HG03457 (cell line): ENCODE results near the gene PLOD3.

Source experiments
- ATAC-seq: cut with Tn5 transposase; IDR thresholded peaks from one replicate; pipeline ENCODE4 v1.9.1; 2021; ENCODE audit warnings: moderate number of reproducible peaks; ENCODE audit not compliant: unreplicated experiment

Gene PLOD3

DNA sequence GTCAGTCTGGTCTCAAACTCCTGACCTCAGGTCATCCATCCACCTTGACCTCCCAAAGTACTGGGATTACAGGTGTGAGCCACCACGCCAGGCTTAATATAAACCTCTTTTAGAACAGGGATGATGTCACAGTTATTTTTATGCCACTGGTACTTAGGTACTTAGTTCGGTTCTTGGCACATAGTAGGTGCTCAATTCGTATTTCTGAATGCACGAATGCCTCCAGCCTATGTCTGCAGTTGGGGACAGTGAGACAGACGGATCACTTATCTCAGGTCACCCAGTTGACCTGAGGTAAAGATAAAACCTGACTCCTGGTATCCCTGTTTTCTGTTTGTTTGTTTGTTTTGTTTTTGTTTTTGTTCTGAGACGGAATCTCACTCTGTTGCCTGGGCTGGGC lies 31.2 kb downstream of the PLOD3 start:
- no peak for ATAC-seq

DNA sequence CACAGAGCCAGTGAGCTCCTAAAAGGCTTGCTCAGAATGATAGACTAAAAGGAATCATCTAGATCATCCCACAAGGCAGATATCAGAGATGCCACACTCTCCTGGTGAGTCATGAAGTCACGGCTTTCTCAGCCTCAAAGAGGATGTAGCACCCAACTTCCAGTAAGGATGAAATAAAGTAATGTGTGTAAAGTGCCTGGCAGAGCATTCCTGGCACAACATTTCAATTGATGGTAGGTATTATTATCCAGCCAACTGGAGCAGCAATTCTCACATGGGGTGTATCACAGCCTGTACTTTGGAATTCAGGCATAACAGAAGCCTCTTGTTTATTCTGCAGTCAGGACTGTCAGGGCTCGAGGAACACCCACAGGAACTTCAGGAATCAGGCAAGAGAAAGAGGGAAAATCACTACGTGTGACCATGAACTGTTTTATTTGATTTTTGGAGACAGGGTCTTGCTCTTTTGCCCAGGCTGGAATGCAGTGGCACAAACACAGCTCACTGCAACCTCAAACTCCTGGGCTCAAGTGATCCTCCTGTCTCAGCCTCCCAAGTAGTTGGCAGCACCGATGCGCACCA lies 32.0 kb downstream of the PLOD3 start:
- no peak for ATAC-seq

DNA sequence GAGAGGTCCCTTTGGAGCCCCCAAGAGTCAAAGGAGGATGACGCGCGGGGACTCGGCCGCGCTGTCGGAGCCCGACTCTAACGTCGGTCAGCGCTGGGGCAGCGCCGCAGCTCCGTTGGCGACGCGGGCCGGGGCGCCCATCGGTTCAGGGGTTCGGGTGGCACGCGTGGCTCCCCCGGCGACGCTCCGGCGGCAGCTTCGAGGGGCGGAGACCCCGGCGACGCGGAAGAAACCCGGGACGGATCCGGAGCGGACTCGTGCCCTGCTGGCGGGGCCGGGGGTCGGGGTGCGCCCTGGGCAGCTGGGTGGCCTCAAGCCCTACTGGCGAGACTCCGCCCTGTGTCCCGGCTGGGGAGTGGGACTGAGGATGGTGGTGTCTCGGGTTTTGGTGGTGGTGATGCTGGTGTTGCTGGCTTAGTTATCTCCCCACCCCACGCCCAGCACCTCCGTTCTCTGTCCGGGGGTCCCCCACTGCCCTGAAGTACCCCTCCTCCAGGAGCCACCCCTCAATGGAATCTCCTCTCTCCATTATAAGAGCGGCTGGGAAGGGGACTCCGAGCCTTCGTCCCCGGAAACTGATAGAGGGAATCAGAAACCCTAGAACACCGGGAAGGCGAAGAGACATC lies 37.1 kb downstream of the PLOD3 start, which contains the start of gene NAT16:
TSS of gene NAT16 (minus strand) at position 164 of the 626 bp plus-strand sequence. CDS start 5,486 bp downstream, outside the sequence.
- no peak for ATAC-seq

DNA sequence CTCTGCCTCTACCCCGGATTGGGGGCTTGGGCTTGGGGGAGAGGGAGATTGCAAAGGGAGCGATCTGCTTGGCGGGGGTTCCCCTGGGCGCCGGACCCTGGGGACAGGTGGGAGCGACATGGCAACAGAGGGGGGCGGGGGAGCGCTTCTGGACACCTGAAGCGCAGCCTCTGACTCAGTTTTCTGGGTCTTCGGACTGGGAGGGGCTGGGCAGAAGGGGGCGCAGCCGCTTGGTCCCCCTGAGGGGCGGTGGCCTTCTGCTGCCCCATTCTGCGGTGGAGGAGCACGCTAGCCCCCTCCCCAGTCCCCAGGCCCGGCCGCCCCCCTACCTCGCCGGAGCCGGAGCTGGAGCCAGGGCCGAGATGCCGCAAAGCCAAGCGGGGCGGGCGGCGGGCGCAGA lies 37.7 kb downstream of the PLOD3 start:
- no peak for ATAC-seq

DNA sequence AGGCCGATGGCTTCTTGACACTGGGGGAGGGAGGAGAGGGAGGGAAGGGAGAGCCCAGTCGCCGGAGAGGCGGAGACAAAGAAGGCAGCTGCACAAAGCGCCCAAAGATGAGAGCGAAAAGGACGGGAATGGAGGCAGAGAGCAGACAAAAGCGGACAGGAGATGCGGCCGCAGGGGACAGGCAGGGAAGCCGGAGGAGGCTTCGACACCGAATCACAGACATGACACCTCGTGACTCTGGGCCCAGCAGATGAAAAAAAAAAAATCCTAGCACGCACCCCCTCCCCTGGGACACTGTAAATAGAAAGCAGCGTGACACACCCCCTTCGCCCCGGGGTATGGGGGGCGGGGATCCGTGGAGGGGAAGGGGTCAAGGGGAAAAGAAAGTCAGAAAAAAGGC lies 38.3 kb downstream of the PLOD3 start:
- ATAC-seq = no peak

DNA sequence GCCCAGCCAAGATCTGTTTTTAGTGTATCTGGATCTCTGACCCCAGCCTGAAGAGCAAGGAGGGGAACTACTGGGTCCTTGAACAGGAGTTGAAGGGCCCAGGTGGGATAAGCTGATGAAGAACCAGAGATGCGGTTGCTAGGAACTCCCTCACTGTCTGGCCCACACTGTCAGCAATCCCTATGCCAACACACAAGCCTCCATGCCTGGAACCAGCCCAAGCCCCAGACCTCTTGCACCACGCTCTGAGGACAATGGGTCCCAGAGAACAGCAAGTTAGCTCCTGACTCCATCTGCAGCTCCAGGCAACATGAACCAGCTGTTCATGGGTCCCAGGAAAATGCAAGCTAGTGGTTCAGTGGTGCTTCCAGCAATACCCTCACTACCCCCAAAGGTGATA lies 39.7 kb downstream of the PLOD3 start:
- ATAC-seq = no peak

DNA sequence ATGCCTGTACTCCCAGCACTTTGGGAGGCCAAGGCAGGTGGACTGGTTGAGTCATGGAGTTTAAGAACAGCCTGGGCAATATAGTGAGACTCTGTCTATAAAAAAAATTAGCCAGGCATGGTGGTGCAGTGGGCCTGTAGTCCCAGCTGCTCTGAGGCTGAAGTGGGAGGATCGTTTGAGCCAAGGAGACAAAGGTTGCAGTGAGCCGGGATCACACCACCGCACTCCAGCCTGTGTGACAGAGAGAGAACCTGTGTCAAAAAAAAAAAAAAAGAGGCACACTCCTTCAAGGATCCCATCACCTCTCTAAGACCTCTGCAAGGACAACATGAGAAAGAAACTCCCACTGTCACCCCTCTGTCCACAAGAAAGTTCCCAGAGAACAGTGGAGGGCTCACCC lies 41.7 kb downstream of the PLOD3 start:
- no peak for ATAC-seq

DNA sequence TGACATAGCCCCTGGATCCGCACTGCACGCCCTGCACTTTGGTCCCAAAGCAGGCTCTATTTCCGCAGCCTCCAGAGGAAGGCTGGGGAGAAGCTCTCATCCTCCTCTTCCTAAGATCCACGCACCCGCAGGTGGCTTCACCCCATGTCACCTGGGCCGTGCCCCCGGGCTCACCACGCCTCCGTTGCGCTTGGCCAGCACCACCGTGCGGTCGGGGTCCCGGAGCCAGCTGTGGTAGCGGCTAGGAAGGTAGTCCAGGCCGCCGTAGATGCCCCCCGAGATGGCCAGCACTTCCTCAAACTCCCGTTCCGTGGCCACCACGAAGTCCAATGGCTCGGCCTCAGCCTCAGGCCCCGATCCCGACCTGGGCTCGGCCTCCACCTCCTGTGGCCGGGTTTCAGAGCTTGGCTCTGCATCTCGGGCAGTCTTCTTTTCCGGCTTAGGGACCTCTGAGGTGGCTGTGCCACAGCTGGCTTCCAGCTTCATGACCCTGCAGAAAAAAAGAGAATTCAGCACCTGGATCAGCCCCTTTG lies 43.0 kb downstream of the PLOD3 start:
- ATAC-seq = no peak

DNA sequence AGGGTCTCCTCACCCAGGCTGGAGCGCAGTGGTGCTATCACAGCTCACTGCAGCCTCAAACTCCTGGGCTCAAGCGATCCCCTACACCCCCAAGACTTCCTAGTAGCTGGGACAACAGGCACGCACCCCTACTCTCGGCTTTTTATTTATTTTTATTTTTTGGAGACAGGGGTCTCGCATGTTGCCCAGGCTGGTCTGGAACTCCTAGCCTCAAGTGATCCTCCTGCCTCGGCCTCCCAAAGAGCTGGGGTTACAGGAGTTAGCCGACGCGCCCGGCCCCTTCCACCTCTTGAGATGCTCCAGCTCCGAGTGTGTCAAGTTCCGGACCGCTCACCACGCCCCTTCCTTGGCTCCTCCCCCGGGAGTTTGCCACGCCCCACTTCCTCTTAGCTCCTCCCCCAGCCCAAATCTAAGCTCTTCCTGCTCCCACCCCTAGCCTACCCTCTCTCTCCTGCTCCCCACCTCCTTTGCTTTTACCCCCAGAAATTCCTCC lies 43.6 kb downstream of the PLOD3 start:
- ATAC-seq = no peak

DNA sequence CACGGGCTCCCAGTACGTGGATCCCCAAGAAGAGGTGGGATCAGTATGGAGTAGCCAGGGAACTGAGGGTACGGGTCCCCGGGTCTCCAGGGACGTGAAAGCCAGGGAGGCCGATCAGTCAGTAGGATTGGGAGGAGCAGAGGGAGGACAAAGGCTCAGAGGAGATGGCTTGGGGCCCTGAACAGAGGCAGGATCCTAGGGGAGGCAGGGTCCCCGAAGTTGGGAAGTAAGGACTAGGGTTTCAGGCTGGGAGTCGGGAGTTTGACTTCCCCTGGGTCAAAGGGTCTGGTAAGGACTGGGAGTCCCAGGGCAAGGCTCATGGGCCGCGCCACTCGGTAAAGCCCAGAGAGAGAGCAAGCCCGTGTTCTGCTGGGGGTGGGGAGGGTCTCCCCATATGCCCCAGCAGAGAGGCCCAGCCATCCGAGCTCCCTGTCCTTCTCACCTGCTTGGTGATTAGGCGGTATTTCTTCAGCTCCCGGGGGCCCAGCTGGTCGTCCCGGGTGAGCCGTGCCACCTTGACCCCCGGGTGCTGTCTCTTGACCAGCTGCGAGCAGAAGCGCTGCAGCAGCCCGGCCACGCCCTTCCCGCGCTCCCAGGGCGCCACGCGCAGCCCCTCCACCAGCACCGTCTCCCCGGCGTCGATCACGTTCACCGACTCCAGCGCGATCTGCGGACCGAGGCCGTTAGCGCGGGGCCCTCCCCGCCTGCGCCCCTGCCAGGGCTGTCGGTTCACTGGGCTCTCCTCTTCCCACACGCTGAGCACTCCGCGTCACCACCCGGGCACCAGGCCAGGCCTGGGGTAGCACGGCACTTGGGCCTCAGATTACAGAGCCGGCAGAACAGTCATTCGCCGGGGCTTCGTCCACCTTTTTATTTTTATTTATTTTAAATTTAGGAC lies 44.3 kb downstream of the PLOD3 start:
- no peak for ATAC-seq

DNA sequence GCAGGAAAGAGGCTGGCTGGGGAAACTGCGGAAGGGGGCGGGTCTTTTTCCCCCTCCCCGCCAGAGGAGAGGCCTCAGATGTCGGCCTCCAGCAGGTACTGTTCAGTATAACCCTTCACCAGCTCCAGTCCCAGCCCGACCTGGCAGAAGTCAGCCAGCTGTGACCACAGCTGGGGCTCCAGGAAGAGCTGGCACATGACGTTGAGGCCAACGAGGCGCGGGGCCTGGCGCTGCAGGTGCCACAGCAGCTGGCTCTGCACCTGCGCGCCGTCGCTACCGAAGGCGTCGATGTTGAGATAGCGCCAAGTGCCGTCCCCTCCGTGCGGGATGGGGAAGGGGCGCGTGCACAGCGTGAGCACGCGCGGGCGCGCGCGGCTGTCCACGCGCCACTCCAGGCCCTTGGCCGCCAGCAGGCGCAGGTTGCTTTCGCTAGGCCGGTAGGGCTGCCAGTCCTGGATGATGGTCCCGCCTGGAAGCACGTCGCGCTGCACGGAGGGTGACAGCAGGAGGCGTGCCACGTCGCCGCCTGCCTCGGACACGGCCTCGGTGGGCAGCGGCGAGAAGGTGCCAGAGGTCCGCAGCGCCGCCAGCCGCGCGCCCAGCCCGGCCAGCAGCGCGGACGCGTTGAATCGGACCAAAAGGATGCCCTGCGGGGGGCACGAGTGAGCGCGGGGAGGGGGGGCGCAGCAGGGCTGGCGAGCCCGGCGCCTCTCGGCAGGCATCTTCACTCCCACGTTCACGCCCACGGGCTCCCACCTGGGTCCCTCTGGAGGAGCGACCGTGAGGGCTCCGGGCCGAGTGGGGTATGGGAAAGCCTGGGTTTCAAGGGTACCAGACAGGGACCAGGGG lies 45.2 kb downstream of the PLOD3 start:
- no peak for ATAC-seq

DNA sequence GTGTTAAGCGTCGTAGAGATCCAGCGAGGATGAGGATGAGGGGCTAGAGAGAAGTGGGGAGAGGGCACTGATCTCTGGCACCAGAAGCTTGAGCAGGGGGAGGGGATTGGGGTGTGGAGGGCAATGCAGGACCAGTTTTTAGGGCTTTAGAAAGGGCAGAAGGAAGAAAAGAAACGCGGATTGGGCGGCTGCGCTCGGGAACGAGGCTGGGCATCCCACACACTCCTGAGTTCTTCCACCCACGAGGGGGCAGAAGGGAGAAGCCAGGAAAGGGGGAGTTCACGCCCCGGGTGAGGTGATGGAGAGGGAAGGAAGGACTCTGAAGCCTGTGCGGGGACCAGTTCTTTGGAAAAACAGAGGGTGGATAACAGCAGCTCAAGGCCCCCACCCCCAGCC lies 45.9 kb downstream of the PLOD3 start:
- no peak for ATAC-seq

DNA sequence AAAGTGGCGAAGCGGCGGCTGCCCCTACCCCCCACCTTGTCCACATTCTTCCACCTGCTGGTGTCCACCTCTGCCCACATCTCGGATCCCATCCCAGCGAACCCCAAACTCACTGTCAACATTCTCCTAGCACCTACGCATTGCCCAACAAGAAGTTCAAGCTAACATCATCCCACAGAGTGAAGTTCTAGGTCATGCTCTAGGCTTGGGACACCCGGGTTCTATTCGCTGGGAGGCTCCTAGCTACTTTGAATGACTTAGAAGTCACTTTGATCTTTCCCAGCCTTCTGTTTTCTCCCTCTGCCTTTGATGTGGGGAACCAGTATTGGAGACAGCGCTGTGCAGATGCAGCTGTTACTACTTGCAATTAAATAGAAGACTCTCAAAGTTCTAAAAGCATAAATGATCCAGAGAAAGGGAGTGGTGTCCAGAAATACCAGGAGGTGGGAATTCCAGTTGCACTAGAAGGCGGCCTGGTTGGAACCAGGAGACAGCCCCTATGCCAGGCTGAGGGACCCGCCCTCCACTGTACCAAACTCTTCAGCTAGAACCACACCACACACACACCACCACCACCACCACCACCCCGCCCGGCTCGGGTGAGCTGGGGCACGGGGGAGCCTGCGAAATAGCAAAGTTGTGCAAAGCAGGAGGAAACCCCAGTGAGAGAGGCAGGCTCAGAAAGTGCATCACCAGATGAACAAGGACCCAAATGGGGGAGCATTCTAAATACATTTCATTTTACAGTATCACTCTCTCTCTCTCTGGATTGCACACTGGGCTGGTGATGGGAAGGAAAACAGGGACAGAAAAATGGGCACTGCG lies 46.6 kb downstream of the PLOD3 start:
- ATAC-seq = no peak

DNA sequence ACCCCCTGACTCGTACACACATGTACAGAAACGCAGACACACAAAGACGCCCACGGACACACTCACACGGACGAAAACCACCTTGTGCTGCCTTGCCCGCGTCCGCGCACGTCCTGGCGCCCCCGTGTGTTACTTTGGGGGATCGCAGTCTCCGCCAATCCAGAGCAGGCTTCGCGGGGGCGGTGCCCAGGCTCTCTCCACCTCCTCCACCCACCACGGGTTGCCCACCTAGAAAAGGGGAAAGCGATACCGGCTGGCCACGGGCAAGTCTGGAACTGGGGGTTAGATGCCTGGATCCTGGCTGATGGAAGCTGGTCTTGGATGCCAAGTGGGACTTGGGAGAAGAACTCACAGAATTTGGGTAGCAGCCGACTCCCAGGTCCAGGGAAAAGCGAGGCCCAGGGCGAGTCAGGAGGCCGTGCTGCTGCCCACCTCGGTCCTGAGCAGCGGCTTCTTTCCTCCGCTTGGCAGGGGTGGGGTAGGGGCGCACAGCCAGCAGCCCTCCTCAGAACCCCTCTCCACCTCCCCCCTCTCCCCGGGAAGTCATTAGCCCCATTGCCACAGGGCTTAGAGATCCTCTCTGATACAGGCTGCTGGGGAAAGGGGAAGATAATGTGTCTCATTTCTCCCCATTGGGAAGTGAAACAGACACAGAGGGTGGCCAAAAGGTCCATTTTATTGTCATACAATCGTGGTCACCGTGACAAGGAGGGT lies 47.4 kb downstream of the PLOD3 start:
- ATAC-seq = no peak

DNA sequence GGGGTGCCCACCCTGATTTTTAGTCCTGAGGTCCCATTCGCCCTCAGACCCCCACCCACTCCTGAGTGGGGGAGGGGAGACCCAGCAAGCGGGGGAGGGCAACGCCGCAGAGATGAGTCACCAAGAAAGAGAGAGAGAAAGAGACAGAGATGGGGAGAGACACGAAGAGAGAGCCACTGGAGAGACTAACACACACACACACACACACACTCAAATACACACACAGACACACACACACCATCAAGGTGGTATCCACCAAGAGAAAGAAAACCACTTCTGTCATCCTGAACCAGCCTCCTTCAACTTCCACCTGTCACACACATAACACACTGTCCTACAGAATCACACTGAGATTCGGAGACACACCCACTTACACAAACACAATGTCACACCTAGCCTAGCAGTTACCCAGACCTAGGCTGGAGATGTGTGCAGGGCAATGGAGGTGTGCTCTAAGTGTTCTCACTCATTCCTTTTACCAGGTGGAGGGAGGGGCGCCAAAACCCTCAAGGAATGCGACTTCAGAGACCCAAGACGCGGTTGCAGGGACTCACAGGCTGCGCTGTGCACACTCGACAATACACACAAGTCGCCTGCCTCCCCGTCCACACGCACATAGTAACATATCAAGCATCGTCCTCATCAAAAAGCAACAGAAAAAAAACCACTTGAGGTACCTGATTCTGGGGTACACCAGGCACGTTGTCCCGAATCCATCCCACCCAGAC lies 48.1 kb downstream of the PLOD3 start:
- ATAC-seq = no peak

DNA sequence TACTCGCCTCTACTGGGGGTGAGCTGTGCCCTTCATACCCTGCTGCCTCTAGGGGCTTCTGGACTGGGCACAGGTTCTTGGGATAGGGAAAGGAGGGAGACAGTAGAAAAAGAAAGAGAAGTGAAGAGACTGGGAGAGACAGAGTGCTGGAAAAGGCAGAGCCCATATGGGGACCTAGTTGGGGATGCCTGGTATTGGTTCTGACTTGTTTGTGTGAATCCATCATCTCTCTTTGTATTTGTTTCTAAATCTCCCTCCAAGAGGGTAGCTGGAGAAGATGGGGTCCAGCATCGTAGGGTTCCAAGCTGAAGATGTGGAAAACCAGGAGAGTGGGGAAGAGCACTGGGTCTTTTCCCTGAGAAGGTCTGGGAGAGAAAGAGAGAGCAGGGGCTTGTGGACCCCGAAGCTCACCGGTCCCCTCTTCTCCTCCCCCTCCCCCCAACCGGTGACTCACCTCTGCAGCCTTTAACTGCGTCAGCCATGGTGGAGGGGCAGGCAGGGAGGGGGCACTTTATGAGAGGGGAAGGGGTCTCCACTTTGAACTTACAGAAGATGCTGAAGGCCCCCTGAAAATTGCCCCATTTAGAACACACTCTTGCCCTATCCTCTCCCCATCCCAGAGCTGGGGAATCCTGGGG lies 48.9 kb downstream of the PLOD3 start:
- no peak for ATAC-seq

DNA sequence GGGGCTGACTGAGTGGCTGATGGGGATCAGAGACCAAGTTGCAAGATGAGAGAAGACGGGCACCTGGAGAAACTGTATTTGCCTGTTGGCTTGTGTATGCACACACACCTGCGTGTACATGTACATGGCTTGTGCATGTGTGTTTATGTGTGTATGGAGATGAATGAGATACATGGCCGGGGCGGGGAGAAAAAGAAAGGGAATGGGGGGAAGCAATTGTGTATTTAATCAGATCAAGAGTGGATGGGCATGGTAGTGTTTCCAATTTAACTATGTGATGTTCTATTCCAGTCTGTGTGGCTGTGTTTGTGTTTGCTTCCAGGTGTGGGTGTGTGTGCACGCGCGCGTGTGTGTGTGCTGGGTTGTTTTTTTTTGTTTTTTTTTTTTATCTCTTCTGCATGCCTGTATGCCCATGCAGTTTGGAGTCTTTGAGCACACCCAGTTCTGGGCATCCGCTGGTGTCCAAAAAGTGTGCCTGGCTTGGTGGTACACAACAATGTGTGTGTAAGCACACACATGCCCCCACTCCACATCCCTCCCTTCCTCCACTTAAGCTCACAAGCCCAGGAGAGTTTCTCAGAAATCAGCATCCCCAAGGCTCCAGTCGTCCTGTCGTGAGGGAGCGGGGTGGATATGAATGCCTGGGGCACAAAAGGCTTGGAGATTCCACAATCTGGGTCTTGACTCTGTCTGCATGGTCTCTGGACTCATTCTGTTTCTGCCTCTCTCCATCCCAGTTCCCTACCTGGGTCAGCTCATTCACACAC lies 49.6 kb downstream of the PLOD3 start:
- no peak for ATAC-seq
